Ovary (tissue), 9 donors: ENCODE results near the gene MTMR2. TPM values are rescaled to one million over a fixed set of nuclear protein-coding genes. Genes with fewer than 3 reads are reported as not detected.
"Not testable (repeated sequence)": the region's sequence is repeated elsewhere in the genome, so short reads cannot be mapped to it uniquely, and the experiment has no call there.

Experiments used
- DNase-seq, 5 donors: peaks; one replicate each; pipeline ENCODE4 v3.0.0-alpha.2; 2019 to 2020
- H3K27ac ChIP-seq, 2 donors: fragments of 200-600 bp; one replicate each; pipeline versions ENCODE4 v1.5.1 to v1.8.0; 2019 to 2022
- H3K27me3 ChIP-seq: fragments of 200-600 bp; one replicate; pipeline ENCODE4 v1.8.0; 2022
- H3K36me3 ChIP-seq: fragments of 200-600 bp; sonication (generic); one replicate; pipeline ENCODE4 v1.5.1; 2019
- H3K4me1 ChIP-seq: one replicate; pipeline ENCODE4 v1.8.1; 2013; ENCODE audit warnings: mild to moderate bottlenecking, moderate library complexity; ENCODE audit not compliant: insufficient read depth
- H3K4me3 ChIP-seq: fragments of 200-600 bp; sonication (generic); one replicate; pipeline ENCODE4 v1.5.1; 2017
- H3K9me3 ChIP-seq, 2 donors: fragments of 200-600 bp in 1 of 2; sonication (generic) in 1 of 2; one replicate each; pipeline versions ENCODE4 v1.5.1 to v1.8.1; 2013 to 2019; ENCODE audit warnings: mild to moderate bottlenecking in 1 of 2, moderate library complexity in 1 of 2
- EP300 ChIP-seq: sonication (generic); formaldehyde crosslinking; IDR thresholded peaks from one replicate; pipeline ENCODE4 v1.6.1; 2017; ENCODE audit warnings: antibody characterized with exemption
- POLR2A ChIP-seq: fragments of 450-650 bp; IDR thresholded peaks from one replicate; pipeline ENCODE4 v1.6.1; 2017; ENCODE audit warnings: antibody characterized with exemption, mild to moderate bottlenecking, moderate library complexity
- WGBS, 3 donors: extraction: QIAGEN DNeasy Blood & Tissue Kit in 1 of 3; methylation state at CpG; one replicate each; pipeline versions ENCODE4 v1.1.5 to v1.1.7; 2013 to 2017; 5-methylcytosine and 5-hydroxymethylcytosine counted together
- intact Hi-C, 4 donors: fragments of 100-400 bp; cut with DNase I; formaldehyde crosslinking; loops; one replicate each; pipeline versions ENCODE4 v1.11.0 to v1.15.1; 2022 to 2023
- polyA plus RNA-seq, 2 donors: library from polyadenylated mRNA; stranded (reverse); fragments of 200-250 nt in 1 of 2; fragments of 350-450 nt in 1 of 2; fragmentation: Illumina TruSeq in 1 of 2; extraction: RNeasy Lipid Tissue Mini Kit (QIAGEN cat#74804) in 1 of 2; gene quantifications; one replicate each; pipeline ENCODE4 v1.2.3, GENCODE V29; 2013 to 2014
- total RNA-seq, 7 donors: library from RNA; depleted of rRNA in 2 of 7; stranded (reverse); fragments of >200 nt in 2 of 7; fragmentation: NEBNext Ultra II Directional in 3 of 7; extraction: Animal tissue kit (Norgen Biotek cat#: 25700) in 3 of 7; gene quantifications; one replicate each; pipeline versions ENCODE4 v1.1.0 to v1.2.4, GENCODE V29; 2016 to 2023
- TF ChIP-seq, protein P1 (sequence below), 3 donors: fragments of 450-650 bp in 2 of 3; fragments of 200-600 bp in 1 of 3; IDR thresholded peaks; one replicate each; pipeline versions ENCODE4 v1.5.1 to v1.8.0; 2016 to 2022; ENCODE audit warnings: antibody characterized with exemption in 3 of 3, mild to moderate bottlenecking in 1 of 3
- donor health status: DM: no; HTN: no; CAD: no; lungs with moderate emphysema.
- donor health status: DM: no; HTN: no; CAD: no.
- donor health status: Bipolar disorder and iron deficiency.
- donor health status: DM: yes; HTN: yes; CAD: no.
- donor health status: DM: no; HTN: no; CAD: no.
- donor health status: DM: yes; HTN: yes; CAD: no.

MTMR2 gene
- total and polyA plus RNA-seq, 9 donors, result 14.1 to 42.5 (median 24.3) TPM

DNA sequence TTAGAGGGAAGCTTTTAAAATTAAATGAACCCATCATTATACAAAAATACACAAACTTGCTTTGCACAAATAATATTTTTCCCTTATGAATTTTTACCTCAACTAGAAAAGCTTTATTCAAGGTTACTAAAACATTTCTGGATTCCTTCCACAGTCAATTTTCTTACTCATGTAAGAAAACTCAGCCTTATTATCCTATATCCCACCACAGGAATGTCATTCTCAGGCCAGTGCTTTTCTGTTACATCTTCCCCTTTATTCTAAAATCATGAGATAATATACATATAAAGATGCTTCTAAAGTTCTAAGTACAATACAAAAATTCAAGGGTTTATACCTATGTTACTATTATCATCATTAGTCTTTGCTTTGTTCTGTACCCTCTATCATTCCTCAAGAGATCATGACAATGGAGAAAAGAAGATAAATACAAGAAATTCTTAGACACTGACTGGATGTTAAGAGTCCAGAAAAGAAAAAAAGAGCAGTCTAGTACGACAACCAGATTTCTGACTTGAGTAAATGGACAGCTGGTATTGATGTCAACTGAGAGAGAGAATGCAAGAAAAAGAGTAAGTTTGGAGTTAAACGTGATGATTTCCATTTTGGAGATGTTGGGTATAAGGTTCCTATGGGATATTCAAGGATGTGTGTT, 60.3 kb downstream of the MTMR2 start:
- no peak overlapping the region for H3K4me3 ChIP-seq
- H3K9me3 ChIP-seq, result no peaks in the 10 kb centered on the region
- DNase-seq, result no peak
- no peak for TF ChIP-seq EP300
- TF ChIP-seq, protein P1, sequence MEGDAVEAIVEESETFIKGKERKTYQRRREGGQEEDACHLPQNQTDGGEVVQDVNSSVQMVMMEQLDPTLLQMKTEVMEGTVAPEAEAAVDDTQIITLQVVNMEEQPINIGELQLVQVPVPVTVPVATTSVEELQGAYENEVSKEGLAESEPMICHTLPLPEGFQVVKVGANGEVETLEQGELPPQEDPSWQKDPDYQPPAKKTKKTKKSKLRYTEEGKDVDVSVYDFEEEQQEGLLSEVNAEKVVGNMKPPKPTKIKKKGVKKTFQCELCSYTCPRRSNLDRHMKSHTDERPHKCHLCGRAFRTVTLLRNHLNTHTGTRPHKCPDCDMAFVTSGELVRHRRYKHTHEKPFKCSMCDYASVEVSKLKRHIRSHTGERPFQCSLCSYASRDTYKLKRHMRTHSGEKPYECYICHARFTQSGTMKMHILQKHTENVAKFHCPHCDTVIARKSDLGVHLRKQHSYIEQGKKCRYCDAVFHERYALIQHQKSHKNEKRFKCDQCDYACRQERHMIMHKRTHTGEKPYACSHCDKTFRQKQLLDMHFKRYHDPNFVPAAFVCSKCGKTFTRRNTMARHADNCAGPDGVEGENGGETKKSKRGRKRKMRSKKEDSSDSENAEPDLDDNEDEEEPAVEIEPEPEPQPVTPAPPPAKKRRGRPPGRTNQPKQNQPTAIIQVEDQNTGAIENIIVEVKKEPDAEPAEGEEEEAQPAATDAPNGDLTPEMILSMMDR (IDR thresholded peaks at IDR 0.05), result no peak
- no peaks in the 10 kb centered on the region for H3K36me3 ChIP-seq
- H3K27me3 ChIP-seq, result no peaks in the 10 kb centered on the region
- 69 to 76% (median 74%) methylated on average over 2 of the region's 2 CpGs for WGBS, 3 donors
- H3K4me1 ChIP-seq, result no peaks in the 10 kb centered on the region
- no peak overlapping the region for H3K27ac ChIP-seq
- intact Hi-C loops, result no loop called here

DNA sequence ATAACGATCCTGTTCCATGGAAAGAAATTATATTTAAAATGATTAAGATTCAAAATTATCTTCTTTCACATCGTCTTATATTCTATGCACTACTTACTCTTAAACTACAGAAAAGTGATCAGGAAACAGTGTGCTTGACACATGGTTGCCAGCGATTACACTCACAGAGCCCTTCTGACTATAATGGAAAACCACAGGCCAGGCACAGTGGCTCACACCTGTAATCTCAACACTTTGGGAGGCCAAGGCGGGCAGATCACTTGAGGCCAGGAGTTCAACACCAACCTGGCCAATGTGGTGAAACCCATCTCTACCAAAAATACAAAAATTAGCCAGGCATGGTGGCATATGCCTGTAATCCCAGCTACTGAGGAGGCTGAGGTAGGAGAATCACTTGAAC, 63.9 kb downstream of the MTMR2 start:
- H3K27ac ChIP-seq, DNase-seq, H3K9me3 ChIP-seq, H3K4me3 ChIP-seq, H3K4me1 ChIP-seq, H3K36me3 ChIP-seq, H3K27me3 ChIP-seq, intact Hi-C loops: not testable (repeated sequence)
- WGBS, 3 donors, result 96 to 98% (median 98%) methylated on average over 4 of the region's 4 CpGs

DNA sequence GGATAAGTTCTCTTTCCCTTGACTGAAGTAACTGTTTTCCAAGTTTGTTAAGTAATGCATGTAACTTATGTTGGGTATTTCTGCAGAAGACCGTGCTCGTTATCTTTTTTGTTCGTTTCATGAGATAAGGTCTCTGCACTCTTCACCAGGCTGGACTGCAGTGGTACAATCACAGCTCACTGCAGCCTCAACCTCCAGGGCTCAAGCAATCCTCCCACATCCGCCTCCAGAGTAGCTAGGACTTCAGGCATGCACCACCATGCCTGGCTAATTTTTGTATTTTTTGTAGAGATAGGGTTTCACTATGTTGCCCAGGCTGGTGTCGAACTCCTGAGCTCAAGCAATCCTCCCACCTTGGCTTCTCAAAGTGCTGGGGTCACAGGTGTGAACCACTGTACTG, 69.5 kb downstream of the MTMR2 start:
- H3K9me3 ChIP-seq, H3K27ac ChIP-seq, H3K36me3 ChIP-seq, intact Hi-C loops, H3K4me1 ChIP-seq, DNase-seq, H3K27me3 ChIP-seq, H3K4me3 ChIP-seq: not testable (repeated sequence)
- 64 to 72% (median 66%) methylated on average over 5 of the region's 5 CpGs for WGBS, 3 donors

- Histone ChIP-seq H3K36me3 (no peaks in the 10 kb centered on the region), H3K27me3 (no peaks in the 10 kb centered on the region), H3K4me1 (no peaks in the 10 kb centered on the region), H3K9me3 (no peaks in the 10 kb centered on the region), H3K27ac (no peak overlapping the region), H3K4me3 (no peak overlapping the region)
- no peak for TF ChIP-seq POLR2A
- DNase-seq, result no peak
- 94 to 96% (median 95%) methylated on average over 2 of the region's 2 CpGs for WGBS, 3 donors
- intact Hi-C loops, result no loop called here
Measured at GRCh38 chr11:95853862-95854261, 70.0 kb downstream of the MTMR2 start.

- TF ChIP-seq POLR2A, result no peak
- TF ChIP-seq EP300, result no peak
- TF ChIP-seq, protein P1 (IDR thresholded peaks at IDR 0.05), result no peak
- Histone ChIP-seq H3K9me3 (no peaks in the 10 kb centered on the region), H3K36me3 (no peaks in the 10 kb centered on the region), H3K27ac (no peak overlapping the region), H3K4me1 (no peaks in the 10 kb centered on the region), H3K27me3 (no peaks in the 10 kb centered on the region), H3K4me3 (no peak overlapping the region)
- DNase-seq, result no peak
- intact Hi-C loops, result no loop called here
Measured at GRCh38 chr11:95853138-95853537, 70.8 kb downstream of the MTMR2 start.

DNA sequence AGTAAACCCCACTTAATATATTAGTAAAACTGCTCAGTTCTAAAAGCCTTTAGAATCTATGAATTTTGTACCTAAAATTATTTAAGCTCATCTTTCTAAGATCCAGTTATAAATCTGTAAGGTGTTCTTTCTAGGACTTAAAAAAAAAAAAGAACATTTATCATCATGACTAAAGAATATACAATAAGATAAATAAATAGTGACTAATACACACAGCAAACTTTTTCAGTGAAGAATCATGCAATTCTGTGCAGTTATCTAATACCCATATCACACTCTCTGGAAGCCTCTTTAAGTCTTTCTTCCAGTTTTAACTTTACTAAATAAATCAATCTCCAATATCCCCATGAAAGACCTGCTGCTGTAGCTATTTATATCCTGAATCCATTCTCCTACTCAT, 73.8 kb downstream of the MTMR2 start:
- H3K9me3 ChIP-seq, result no peaks in the 10 kb centered on the region
- H3K27me3 ChIP-seq, result no peaks in the 10 kb centered on the region
- DNase-seq, result no peak
- H3K4me1 ChIP-seq, result no peaks in the 10 kb centered on the region
- TF ChIP-seq, protein P1 (IDR thresholded peaks at IDR 0.05), result no peak
- no peak for TF ChIP-seq EP300
- TF ChIP-seq POLR2A, result no peak
- intact Hi-C loops, result no loop called here
- H3K36me3 ChIP-seq, result no peaks in the 10 kb centered on the region
- H3K4me3 ChIP-seq, result no peak overlapping the region
- H3K27ac ChIP-seq, result no peak overlapping the region
